GM19238 (cell line): ENCODE data around the gene SEMA4A.
"Not testable (repeated sequence)": the region's sequence is repeated elsewhere in the genome, so short reads cannot be mapped to it uniquely, and the experiment has no call there.

Source experiments
- DNase-seq: peaks from one replicate; pipeline ENCODE4 v3.0.0; 2011; ENCODE audit warnings: low spot score; ENCODE audit not compliant: insufficient read length

SEMA4A gene

DNA sequence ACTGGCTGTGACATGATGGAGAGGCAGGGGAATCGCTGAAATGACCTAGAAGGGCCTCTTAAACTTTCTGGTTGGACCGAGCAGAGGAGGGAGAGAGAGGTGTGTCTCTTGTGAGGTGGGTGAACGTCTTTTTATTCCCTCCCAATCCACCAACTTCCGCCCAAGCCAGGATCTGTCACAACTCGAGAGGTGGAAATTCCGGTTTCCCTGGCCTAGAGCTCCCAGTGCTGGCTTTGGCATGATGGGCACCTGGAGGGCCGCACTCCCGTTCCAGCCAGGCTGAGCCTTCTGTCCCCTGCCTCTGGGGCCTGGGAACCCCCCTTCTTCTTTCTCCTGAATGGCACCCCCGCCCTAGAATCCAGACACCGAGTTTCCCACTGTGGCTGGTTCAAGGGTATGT is at the start of gene SEMA4A:
Gene SEMA4A (plus strand): TSS at position 224 of the 400 bp plus-strand sequence. CDS start 994 bp downstream, outside the sequence.
- no peak for DNase-seq

DNA sequence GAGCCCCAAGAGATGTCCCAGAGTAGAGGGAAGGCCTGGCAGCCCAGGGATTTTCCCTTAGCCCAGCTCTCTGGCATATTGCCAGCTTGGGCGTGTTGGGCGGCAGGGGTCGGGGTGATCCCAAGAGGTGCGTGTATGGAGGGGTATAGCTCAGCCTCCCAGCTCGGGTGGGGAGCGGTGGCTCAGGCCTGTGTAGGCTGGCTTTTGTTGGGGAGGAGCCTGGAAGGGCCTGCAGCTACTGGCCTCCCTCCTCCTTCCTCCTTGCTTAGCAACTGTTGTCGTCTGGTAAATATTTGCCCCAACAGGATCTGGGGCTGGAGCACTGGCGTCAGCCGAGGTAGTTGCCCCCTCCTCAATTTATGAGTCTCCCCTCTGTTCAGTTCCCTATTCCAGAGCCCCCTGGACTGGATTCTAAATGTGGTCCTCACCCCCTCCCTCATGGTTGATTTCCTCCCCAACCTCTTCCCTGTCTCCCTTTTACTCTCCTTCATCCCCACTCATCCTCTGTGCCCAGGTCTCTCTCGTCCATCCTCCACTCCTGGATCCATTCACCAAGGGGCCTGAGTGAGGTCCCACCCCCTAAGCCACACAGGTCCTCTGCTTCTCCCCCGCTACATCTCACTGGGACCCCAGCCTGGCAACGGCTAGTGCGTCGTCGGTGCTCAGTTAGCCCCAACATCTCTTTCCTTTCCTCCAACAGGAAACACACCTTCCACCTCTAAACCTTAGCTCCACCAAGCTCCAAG is 49.1 kb upstream of the SEMA4A start:
- no peak for DNase-seq

DNA sequence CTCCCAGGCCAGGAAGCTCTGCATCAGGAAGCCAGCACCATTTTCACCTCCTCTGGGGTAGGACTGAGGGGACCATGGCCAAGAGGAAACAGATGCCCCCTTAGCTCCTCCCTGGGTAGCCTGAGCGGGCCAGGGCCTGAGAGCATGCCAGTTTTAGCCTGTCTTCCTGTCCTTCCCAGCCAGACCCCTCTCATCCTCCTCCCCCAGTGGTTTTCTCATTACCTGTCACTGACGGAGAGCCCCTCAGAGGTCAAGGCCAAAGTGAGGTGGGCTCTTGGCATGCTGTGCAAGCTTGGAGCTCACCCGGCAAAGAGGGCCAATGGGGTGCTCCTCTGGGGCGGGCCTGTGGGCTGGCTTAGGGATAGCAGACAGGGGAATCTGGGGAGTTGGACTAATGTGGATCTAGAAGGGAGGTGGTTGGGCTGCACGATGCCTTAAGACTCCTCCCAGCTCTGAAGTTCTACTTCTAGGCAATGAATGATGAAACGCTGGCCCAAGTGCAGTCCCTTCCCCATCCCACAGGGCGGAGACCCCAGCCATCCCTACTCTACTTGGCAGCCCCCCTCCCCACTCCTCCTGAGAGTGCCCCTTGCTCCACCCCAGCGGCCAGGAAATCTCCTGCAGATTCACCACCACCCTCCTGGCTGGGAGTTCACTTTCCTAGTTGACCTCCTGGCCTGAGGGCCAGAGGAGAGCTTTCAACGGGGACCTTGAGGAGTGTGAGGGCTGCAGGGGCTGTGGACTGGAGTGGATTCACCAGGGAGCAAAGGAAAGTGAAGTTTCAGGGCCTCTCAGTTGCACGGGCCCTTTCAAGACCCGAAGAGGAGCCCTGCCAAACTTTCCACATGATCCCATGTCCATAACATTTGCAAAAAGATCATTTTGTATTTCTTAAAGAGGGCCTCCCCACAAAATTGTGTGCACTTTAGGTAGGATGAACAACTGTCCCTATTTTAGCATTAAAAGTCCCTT is 48.2 kb upstream of the SEMA4A start:
- DNase-seq = no peak

- no peak for DNase-seq
Measured at GRCh38 chr1:156106624-156107488, 46.5 kb upstream of the SEMA4A start.

DNA sequence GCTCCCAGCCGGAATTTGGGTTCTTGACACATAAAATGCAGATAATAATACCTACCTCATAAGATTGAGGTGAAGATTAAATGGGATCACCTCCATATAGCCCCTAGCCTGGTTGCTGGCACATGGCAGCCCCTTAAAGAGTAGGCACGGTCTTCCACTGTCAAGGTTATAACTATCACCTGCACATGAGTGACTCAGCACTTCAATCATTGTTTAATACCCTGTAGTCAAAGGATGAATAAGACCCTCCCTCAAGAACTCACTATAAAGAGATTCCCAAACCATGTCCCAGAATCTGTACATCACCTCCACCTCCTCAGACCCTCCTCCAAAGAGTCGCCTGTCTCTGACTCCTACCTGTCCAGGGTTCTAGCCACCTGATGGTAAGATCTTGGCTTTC is 45.3 kb upstream of the SEMA4A start:
- DNase-seq = no peak

DNA sequence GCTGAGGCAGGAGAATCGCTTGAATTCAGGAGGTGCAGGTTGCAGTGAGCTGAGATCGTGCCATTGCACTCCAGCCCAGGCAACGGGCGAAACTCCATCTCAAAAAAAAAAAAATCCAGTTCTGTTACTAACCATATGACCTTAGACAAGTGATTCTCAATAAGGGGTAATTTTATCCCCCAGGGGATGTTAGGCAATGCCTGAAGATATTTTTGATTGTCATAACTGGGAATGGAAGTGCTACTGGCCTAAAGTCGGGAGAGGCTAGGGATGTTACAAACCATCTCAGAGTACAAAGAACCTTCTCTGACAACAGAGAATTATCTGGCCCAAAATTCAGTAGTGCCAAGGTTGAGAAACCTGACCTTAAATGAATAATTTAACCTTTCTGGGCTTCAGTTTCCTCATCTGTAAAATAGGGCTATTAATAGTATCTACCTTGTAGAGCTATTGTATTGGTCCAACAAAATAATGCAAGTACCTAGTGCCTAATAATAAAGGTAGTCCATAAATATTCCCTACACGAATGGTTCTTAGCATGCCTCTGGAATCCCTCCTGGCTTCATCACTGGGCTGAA is 44.6 kb upstream of the SEMA4A start:
- no peak for DNase-seq

DNA sequence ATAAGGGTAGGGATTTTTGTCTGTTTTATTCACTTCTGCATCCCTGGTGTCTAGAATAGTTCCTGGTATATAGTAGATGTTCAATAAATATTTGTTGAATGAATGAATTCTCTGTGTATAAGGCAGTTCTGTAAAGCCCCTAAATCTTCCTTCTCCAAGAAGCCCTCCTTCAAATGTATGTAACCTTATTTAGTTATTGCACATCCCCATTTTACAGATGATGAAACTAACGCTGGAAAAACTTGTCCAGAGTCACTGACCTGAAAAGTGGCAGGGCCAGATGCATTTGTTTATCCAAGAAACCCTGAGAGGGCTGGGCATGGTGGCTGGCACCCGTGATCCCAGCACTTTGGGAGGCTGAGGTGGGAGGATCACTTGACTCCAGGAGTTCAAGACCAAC is 43.1 kb upstream of the SEMA4A start:
- DNase-seq = no peak

- DNase-seq = no peak
Measured at GRCh38 chr1:156111355-156111962, 41.9 kb upstream of the SEMA4A start.

GRCh38 chr1:156112276-156113137 is 40.9 kb upstream of the SEMA4A start:
- DNase-seq = no peak

- DNase-seq = no peak
Measured at GRCh38 chr1:156113282-156113950, 40.0 kb upstream of the SEMA4A start.

DNA sequence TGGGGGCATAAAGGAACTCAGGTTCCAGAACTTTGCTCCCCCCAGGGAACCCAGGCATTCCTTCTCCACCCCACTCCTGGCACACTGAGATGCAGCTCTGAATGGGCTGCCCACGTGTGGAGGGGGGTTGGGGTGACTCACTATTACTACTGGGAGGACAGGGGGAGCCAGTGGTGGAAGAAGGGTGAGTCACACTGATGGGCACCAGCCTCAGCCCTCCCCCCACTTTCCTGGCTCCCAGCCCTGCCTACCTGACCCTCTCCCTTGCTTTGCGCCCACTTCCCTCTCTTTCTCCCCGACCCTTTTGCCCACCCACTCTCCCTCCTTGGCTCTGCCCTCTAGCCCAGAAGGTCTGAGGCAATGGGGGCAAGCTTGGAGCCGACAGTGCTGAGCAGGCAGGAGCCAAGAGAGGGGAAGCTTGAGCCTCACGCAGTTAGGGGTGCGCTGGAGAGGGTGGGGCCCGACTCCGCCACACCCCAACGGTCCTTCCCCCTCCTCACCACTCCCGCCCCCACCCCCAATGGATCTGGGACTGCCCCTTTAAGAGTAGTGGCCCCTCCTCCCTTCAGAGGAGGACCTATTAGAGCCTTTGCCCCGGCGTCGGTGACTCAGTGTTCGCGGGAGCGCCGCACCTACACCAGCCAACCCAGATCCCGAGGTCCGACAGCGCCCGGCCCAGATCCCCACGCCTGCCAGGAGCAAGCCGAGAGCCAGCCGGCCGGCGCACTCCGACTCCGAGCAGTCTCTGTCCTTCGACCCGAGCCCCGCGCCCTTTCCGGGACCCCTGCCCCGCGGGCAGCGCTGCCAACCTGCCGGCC is 39.1 kb upstream of the SEMA4A start, which contains the start of gene LMNA:
Gene LMNA (plus strand): TSS at position 611 of the 818 bp plus-strand sequence. CDS start 208 bp downstream, outside the sequence.
- DNase-seq = peak; percentile 71

- DNase-seq = no peak
Measured at GRCh38 chr1:156114919-156115513, 38.4 kb upstream of the SEMA4A start.

DNA sequence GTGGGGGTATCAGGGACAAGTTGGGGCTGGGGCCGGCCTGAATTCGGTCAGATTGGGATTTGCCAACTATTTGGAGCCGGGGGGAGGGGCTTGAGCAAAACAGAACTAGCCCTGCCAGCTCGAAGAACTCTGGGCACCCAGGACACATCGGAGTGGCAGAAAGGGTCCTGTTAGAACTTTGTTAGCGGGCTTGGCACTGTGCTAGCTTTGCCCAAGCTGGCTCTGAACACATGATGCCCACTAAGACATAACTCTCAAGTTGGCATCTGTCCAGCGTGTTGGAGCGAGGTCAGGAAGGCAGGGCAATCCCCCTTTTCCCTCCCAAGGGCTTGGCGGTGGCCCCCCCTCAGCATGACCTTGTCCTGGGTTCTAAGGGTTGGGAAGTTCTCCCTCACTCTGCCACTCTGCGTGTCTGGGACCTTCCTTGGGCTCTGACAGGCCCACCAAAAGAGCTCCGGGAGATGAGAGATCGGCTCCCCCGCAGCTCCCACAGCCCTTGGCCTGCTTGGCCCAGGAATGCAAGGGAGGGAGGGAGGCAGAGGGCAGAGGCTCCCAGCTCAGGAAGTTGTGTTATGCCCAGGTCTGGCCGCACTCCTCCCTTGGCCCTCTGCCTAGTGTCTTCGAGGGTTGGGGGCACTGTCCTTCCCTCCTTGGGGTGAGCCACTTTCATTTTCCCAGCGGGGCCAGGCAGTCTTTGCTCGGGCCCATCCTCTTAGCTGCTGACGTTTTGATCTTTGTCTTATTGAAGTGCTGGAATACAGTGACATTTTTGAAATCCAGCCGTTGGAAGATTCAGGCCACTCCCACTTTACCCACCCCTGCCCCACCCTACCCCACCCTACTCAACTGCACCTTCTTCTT is 37.6 kb upstream of the SEMA4A start:
- no peak for DNase-seq

DNA sequence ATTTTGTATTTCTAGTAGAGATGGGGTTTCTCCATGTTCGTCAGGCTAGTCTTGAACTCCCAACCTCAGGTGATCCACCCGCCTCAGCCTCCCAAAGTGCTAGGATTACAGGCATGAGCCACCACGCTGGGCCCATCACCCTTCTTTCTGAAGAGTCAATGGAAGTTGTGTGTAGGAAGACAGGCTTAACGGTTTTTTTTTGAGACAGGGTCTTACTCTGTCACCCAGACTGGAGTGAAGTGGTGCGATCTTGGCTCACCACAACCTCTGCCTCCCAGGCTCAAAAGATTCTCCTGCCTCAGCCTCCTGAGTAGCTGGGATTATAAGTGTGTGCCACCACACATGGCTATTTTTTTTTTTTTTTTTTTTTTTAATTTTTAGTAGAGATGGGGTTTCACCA is 36.7 kb upstream of the SEMA4A start:
- DNase-seq = not testable (repeated sequence)

DNA sequence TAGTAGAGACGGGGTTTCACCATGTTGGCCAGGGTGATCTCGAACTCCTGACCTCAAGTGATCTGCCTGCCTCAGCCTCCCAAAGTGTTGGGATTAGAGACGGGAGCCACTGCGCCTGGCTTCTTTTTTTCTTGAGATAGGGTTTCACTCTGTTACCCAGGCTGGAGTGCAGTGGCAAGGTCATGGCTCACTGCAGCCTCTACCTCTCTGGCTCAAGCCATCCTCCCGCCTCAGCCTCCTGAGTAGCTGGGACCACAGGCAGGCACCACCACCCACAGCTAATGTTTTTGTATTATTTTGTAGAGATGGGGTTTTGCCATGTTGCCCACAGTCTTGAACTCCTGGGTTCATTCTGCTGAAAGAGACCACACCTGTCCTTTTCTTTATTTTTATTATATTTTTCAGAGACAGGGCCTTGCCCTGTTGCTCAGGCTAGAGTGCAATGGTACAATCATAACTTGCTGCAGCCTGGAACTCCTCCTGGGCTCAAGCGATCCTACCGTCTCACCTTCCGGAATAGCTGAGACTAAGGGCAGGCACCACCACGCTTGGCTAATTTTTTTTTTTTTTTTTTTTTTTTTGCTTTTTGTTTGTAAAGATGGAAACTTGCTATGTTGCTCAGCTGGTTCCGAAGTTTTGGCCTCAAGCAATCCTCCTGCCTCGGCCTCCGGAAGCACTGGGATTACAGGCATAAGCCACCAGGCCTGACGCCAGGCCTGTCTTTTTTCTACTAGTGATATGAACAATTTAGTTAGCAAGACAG is 35.8 kb upstream of the SEMA4A start:
- DNase-seq = no peak
